Liver (tissue), 3 donors: ENCODE data around the gene ADGRV1.

Experiments
- CTCF ChIP-seq: fragments of 150-350 bp; IDR thresholded peaks from 2 replicates; pipeline ENCODE4 v1.5.1; 2017; ENCODE audit warnings: improper control_type of control experiment, low read depth, low read length; ENCODE audit not compliant: missing input control
- JUND ChIP-seq, 2 donors: IDR thresholded peaks; 2 replicates each; pipeline ENCODE4 v1.6.1; 2016; ENCODE audit warnings: antibody characterized with exemption in 2 of 2
- TAF1 ChIP-seq: conservative IDR thresholded peaks from 2 replicates; pipeline ENCODE4 v1.6.1; 2016; ENCODE audit warnings: antibody characterized with exemption, mild to moderate bottlenecking
- YY1 ChIP-seq: IDR thresholded peaks from 2 replicates; pipeline ENCODE4 v1.6.1; 2016; ENCODE audit warnings: antibody characterized with exemption, mild to moderate bottlenecking
- TF ChIP-seq, protein P1 (sequence below): IDR thresholded peaks from 2 replicates; pipeline ENCODE4 v1.6.1; 2016; ENCODE audit warnings: antibody characterized with exemption
- TF ChIP-seq, protein P2 (sequence below): IDR thresholded peaks from 2 replicates; pipeline ENCODE4 v1.6.1; 2016; ENCODE audit warnings: antibody characterized with exemption, mild to moderate bottlenecking
- donor health status: healthy.
- donor health status: healthy.

GRCh38 chr5:91175708-91176107 is 617.1 kb downstream of the ADGRV1 start:
- TF ChIP-seq YY1 (no peak), CTCF (no peak), JUND (IDR thresholded peaks at IDR 0.05) (no peak), TAF1 (no peak)
- TF ChIP-seq, protein P1, sequence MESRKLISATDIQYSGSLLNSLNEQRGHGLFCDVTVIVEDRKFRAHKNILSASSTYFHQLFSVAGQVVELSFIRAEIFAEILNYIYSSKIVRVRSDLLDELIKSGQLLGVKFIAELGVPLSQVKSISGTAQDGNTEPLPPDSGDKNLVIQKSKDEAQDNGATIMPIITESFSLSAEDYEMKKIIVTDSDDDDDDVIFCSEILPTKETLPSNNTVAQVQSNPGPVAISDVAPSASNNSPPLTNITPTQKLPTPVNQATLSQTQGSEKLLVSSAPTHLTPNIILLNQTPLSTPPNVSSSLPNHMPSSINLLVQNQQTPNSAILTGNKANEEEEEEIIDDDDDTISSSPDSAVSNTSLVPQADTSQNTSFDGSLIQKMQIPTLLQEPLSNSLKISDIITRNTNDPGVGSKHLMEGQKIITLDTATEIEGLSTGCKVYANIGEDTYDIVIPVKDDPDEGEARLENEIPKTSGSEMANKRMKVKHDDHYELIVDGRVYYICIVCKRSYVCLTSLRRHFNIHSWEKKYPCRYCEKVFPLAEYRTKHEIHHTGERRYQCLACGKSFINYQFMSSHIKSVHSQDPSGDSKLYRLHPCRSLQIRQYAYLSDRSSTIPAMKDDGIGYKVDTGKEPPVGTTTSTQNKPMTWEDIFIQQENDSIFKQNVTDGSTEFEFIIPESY, result no peak
- TF ChIP-seq, protein P2, sequence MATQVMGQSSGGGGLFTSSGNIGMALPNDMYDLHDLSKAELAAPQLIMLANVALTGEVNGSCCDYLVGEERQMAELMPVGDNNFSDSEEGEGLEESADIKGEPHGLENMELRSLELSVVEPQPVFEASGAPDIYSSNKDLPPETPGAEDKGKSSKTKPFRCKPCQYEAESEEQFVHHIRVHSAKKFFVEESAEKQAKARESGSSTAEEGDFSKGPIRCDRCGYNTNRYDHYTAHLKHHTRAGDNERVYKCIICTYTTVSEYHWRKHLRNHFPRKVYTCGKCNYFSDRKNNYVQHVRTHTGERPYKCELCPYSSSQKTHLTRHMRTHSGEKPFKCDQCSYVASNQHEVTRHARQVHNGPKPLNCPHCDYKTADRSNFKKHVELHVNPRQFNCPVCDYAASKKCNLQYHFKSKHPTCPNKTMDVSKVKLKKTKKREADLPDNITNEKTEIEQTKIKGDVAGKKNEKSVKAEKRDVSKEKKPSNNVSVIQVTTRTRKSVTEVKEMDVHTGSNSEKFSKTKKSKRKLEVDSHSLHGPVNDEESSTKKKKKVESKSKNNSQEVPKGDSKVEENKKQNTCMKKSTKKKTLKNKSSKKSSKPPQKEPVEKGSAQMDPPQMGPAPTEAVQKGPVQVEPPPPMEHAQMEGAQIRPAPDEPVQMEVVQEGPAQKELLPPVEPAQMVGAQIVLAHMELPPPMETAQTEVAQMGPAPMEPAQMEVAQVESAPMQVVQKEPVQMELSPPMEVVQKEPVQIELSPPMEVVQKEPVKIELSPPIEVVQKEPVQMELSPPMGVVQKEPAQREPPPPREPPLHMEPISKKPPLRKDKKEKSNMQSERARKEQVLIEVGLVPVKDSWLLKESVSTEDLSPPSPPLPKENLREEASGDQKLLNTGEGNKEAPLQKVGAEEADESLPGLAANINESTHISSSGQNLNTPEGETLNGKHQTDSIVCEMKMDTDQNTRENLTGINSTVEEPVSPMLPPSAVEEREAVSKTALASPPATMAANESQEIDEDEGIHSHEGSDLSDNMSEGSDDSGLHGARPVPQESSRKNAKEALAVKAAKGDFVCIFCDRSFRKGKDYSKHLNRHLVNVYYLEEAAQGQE, result no peak
